Left cardiac atrium (tissue), 4 donors: Measurements from ENCODE around the gene STX10. TPM values are rescaled to one million over a fixed set of nuclear protein-coding genes. Genes with fewer than 3 reads are reported as not detected.
"Not testable (repeated sequence)": the region's sequence is repeated elsewhere in the genome, so short reads cannot be mapped to it uniquely, and the experiment has no call there.

Experiments used
- ATAC-seq, 2 donors: fragments of 200-7000 bp; cut with Tn5 transposase; one replicate each; pipeline ENCODE4 v1.9.1; 2020; ENCODE audit warnings: mild to moderate bottlenecking in 2 of 2, moderate library complexity in 2 of 2
- DNase-seq: peaks from one replicate; pipeline ENCODE4 v3.0.0-alpha.2; 2020
- intact Hi-C, 2 donors: fragments of 100-400 bp; cut with DNase I; formaldehyde crosslinking; loops; one replicate each; pipeline versions ENCODE4 v1.14.1 to v1.15.1; 2022 to 2023
- total RNA-seq, 2 donors: library from RNA; stranded (reverse); fragmentation: NEBNext Ultra II Directional; extraction: Animal tissue kit (Norgen Biotek cat#: 25700); gene quantifications; one replicate each; pipeline ENCODE4 v1.2.1, GENCODE V29; 2021
- donor health status: DM: no; HTN: yes; CAD: no.
- donor health status: DM: no; HTN: yes; CAD: no; lungs with severe emphysema.
- donor health status: DM: yes; HTN: yes; CAD: no.
- donor health status: Dilated cardiomyopathy.

The STX10 gene
- total RNA-seq, 2 donors from 2014 or later, result 30.0 to 36.1 TPM

DNA sequence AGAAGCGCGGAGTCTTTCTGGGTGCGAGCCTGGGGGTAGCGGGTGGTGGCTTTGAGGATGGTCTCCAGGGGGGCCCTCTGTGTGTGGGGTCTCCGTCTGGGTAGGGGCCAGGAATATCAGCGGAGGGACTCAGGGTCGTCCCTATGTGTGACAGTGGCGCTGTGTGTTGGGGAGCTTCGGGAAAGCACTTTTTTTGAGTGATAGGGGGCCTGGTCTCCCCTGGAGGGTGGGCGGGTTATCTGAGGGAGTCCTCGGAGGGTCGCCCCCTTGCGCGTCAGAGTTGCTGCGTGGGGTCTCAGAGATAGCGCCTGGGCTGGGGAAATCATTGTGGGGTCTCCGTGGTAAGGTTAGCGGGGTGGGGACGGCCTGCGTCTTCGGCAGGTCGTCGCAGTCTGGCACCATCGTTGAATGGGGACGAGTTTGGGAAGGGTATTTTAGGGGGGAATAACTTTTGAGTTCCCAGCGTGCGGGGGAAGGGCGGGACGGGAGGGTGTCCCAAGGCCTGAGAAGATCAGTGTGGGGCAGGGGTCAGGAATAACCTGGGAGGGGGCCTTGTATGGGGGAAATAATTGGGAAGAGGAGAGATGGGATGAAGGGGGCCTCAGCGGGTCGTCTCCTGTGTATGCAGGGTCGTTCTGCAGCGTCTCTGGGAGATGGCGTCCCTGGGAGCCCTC is 893 bp upstream of the STX10 start:
- intact Hi-C loops, result loop anchor here in 1 of 2 donors (5.0 to 10.0 kb wide), 3 partner anchors 49 to 694 kb away; partner anchors contain the start of gene LYL1
- ATAC-seq, result no peak
- DNase-seq, result peak; percentile 47

GRCh38 chr19:13149628-13150186 is 468 bp downstream of the STX10 start:
- peak; percentile 0 for ATAC-seq
- intact Hi-C loops, result loop anchor here in 1 of 2 donors (5.0 to 10.0 kb wide), 3 partner anchors 47 to 695 kb away; partner anchors contain the start of gene LYL1
- DNase-seq, result peak; percentile 68

DNA sequence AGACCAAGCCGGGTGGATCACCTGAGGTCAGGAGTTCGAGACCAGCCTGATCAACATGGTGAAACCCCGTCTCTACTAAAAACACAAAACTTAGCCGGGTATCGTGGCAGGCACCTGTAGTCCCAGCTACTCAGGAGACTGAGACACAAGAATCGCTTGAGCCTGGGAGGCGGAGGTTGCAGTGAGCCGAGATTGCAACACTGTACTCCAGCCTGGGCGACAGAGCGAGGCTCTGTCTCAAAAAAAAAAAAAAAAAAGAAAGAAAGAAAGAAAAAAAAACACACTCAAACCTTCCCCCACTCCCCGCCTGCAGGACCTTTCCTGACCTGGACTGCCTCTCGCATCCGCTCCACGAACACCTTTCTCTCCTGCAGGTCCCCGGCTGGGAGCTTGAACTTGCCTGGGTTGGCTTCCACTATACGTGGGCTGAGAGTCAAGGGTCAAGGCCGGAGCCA is 975 bp downstream of the STX10 start:
- intact Hi-C loops, ATAC-seq, DNase-seq: not testable (repeated sequence)

DNA sequence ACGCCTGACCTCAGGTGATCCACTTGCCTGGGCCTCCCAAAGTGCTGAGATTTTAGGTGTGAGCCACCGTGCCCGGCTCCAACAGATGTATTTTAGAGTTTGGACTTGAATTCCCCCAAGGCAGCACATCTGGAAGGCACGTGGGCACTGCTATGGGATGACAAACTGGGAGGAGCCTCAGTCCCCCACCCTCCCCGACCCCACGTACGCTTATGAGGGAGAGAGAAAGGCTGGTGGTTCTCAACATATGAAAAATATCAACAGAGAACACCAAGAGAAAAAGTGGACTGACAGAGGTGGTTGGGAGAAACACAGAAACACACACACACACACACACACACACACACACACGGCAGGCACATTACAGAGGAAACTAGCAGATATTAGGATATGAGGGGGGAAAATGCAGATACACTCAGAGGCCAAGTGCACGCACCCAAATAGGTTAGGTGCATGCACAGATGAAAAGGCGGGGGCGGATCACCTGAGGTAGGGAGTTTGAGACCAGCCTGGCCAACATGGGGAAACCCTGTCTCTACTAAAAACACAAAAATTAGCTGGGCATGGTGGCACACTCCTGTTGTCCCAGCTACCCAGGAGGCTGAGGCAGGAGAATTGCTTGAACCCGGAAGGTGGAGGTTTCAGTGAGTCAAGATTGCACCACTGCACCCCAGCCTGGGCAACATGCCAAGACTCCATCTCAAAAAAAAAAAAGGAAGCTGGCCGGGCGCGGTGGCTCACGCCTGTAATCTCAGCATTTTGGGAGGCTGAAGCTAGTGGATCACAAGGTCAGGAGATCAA is 3.2 kb downstream of the STX10 start:
- no peak for DNase-seq
- intact Hi-C loops, result no loop called here
- no peak for ATAC-seq

DNA sequence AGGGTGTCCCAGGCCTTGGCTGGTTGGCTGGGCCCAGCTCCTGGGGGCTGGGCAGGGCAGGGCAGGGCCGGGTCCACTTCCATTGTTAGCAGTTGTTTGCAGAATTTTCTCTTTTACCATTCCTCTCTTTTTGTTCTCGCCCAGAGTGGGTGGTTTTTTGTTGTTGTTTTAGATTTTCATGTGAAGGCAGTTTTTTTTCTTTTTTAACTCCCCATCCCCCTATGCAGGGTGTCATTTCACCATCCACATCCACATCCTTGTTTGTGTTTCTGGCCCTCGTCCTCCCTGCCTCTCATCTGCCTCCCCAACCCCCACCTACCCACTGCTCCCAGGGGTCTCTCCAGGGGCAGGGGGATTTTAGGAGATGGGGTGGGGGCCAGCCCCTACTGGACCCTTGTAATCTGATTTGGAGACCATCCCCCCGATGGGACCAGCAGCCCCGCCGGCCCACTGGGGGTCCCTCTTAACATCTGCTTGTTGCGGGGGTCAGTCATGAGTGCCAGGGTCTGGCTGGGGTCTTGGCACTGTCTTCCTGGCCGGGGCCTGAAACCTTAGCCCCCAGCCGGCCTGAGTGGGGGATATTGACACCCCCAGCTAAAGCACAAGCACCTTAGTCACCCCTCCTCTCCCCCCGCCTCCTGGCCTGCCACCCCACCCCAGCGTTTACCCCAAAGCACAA is 10.4 kb downstream of the STX10 start:
- no peak for DNase-seq
- intact Hi-C loops, result no loop called here
- no peak for ATAC-seq

GRCh38 chr19:13138916-13139198 is 11.3 kb downstream of the STX10 start:
- intact Hi-C loops, result no loop called here
- DNase-seq (no peak), ATAC-seq (no peak)

DNA sequence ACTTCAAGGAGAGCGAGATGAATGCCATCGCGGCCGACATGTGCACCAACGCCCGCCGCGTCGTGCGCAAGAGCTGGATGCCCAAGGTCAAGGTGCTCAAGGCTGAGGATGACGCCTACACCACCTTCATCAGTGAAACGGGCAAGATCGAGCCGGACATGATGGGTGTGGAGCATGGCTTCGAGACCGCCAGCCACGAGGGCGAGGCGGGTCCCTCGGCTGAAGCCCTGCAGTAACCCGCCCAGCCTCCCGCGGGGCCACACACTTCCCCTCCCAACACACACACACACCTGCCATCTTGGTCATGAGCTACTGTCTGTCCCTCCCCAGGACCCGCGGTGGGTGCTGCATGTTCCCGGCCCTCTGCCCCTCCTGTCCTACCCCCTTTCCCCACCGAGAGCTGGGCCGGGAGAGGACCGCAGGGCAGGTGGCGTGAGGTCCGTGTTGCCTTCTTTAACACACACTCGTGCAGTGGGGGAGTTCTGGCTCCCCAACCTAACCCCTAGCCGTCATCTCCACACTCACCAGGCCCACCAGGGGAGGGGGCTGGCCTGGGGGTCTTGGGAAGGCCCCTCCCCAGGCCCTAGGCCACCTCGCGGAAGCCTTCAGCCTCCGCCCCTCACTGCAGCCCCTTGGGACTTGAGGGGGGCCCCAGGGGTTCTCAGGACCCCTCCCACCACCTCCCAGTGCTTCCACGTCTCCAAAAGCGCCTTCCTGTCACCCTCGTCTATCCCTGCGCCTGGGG is 11.8 kb downstream of the STX10 start:
- DNase-seq, result no peak
- intact Hi-C loops, result no loop called here
- ATAC-seq, result no peak

- DNase-seq (no peak), ATAC-seq (no peak)
- intact Hi-C loops, result no loop called here
These were observed 12.8 kb downstream of the STX10 start for GRCh38 chr19:13137290-13137794.

GRCh38 chr19:13135068-13136062 is 14.8 kb downstream of the STX10 start:
- ATAC-seq, result no peak
- intact Hi-C loops, result no loop called here

GRCh38 chr19:13134626-13135025 is 15.5 kb downstream of the STX10 start:
- no peak for DNase-seq
- intact Hi-C loops, result no loop called here
- ATAC-seq, result peak; percentile 18 to 76

More at GRCh38 chr19:13135068-13136062, 14.8 kb downstream of the STX10 start:
- no peak for DNase-seq

- intact Hi-C loops, result no loop called here
- DNase-seq (no peak), ATAC-seq (no peak)
These were observed 16.8 kb downstream of the STX10 start for GRCh38 chr19:13133241-13133870.

- no peak for DNase-seq
- intact Hi-C loops, result no loop called here
- no peak for ATAC-seq
These were observed 17.5 kb downstream of the STX10 start for GRCh38 chr19:13132471-13133180.

DNA sequence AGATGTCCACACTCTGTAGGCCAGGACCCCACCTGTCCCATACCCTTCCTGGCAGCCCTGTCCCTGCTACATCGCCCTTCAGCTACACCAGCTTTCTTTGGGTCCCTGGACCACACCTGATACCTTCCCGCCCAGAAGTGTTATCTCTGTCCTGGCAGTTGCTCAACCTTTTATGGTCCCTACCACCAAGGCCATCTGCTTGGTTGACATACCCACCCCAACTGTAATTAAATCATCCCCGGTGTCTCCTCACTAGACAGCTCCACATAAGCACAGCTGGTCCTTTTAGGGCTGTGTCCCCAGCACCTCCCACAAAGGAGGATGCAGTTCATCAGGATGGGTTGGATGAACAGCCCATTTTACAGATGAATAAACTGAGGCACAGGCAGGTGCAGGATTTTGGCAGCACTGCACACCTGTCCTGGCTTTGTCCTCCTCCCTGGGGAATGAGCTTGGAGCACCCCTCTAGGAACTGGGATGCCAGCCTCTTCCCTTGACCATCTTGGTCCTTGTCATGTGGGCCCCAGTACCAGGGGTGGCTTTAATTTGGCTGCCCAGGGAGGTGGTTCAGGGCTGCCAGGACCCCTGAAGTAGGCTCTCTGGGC is 19.2 kb downstream of the STX10 start:
- intact Hi-C loops, result no loop called here
- no peak for DNase-seq
- no peak for ATAC-seq

DNA sequence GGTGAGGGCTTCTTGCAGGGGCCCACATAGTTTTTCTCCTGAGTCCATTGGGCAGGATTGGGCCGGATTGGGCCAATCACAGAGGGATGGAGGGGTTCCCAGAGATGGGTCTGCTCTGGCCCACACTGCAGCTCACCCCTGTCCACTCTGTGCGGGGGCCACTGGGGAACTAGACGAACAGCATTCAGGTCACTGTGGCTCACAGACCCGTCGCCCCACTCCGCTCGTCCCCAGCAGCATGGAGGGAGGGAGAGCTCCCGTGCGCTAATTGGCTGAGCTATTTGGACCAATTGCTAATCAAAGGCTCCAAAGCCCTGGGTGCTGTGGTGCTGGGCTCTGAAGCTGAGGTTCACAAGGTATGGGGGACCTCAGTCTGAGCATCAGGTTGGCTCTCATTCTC is 20.8 kb downstream of the STX10 start:
- intact Hi-C loops, result no loop called here

GRCh38 chr19:13128583-13128982 is 21.6 kb downstream of the STX10 start:
- intact Hi-C loops, result no loop called here
- ATAC-seq (no peak), DNase-seq (no peak)

More for the DNA sequence above, 20.8 kb downstream of the STX10 start:
- ATAC-seq (no peak), DNase-seq (no peak)
